GM19463 (cell line): ENCODE results near the gene PTN.

Source experiments
- ATAC-seq: cut with Tn5 transposase; IDR thresholded peaks from one replicate; pipeline ENCODE4 v1.9.1; 2021; ENCODE audit warnings: mild to moderate bottlenecking, moderate library complexity; ENCODE audit not compliant: unreplicated experiment

PTN gene

DNA sequence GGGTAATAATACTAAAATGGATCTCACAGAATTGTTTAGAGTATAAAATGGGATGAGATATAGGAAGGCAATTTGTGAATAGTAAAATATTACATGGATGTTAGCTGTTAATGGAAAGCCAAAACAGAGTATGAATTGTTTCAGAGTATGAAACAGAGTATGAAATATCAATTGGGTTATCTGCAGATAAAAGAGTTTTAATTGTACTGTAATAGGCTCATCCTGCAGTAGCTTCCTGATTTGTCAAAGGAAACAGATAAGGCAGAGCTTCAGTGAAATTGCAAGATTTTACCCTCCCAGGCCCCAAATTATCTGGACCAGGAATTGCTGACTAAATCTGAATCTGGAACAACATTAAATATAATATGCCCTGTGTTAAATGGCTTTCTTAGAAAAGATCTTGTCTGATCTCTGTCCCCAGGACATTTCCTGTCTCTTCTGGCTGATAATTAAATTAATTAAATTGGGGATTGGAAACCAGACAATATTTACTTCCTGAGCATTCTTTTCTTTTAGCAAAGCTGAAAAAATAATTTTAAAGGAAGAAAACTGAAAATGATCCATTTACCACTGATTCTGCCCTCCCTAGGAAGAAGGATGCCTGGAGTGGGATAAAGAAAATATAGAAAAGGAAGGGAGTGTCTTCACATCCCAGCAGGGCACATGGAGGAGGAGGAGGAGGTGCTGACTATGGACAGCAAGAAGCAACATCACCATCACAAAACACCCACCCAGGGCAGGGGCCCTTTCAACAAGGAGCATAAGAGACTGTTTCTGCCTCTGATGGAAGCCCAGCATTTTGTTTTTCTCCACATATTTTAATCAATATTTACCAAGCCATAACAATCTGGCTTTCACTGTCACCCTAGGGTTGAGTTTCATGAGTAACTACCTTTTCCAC lies 18.5 kb downstream of the PTN start:
- ATAC-seq, result no peak

DNA sequence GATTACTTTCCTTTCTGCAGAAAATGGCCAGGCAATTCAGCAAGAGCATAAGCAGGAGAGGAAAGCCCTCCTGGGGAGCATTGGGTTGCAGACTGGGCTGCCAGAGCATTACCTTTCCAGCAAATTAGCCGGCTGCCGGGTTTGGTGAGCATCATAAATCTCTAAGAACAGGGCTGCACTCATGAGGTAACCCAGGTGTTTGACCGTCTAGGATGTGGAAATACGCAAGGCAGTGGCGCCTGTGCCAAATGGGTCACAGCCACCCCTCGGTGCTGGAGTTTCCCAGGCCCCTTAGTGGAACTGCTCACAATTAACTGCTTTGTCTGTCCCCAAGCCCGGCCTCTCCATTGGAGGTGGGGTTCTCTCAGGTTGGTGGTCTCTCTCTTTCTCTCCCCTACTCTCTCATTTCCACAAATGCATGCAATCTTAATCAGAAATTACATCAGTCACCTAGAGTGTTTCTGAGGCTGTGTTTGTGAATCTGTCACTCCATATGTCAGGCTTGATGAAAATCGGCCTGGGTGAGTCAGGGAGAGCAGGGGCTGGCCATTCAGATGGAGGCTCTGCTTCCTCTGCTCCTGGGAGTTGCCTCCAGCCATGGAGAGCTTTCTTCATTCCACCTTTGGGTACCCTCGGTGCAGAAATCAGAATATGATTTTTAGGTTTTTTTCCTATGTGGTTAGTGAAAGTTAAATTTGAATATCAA lies 26.7 kb downstream of the PTN start:
- ATAC-seq, result no peak

DNA sequence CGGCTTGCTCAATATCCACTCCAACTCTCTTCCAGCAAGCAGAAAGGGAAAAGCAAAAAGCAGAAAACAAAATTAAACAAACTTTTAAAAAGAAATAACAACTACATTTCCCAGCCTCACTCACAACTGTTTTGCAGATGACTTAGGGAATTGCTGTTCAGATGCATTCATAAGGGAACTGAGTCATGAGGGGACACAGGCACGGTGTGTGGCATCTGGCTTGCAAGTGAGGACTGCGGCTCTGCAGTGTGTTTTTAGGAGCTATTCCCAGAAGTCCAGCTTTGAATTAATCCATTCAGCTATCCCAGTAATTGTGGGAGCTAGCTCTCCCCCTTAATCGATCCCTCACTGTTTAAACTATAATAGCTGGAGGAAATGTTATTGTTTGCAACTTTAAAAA lies 30.3 kb downstream of the PTN start:
- no peak for ATAC-seq

DNA sequence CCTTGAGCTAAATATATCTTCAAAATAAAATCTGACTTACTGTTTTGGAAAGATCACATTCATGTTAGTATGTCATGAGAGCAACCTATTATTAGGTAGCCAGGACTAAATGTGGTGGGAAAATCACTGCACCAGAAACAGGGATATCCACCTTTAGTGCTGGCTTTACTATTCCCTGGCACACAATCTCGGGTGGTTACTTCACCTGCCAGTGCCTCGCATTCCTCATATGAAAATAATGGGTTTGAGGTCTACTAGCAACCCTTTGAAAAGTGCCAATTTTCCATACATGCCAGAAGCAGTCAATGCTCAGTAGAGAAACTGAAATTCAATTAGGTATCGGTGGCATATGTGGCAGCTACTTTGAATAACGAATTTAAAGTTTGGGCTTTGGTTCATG lies 36.8 kb downstream of the PTN start:
- no peak for ATAC-seq

DNA sequence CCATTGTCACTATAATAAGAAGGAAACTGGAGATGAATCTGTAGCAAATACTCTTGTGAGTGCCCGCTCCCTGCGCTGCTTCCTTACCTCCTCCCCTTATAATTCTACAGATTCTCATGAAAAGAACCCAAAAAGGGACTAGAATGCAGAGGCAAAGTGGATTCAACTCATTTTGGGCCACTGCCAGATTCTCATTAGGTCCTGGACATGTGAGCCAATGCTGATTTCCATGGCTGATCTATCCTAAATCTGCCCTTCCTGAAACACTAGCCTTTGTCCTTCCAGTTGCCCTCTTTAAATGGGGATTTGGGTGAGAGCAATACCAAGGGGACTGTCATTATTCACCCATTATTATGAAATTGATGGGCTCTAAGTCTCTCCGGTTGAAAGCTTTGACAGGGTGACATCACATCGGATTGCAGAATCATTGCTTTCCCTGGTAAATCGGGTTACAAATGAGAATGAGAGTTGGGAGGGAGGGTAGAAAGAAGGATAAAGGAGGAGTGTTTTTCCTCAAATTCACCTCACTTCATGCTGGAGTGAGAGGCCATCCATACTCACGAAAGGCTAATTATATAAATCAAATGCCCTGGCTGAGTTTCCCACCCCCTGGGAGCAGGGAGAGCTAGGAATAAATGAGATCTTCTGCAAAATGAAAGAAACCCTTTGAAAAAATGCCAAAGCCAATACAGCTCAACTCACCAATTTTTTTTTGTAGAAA lies 37.5 kb downstream of the PTN start:
- ATAC-seq, result no peak

DNA sequence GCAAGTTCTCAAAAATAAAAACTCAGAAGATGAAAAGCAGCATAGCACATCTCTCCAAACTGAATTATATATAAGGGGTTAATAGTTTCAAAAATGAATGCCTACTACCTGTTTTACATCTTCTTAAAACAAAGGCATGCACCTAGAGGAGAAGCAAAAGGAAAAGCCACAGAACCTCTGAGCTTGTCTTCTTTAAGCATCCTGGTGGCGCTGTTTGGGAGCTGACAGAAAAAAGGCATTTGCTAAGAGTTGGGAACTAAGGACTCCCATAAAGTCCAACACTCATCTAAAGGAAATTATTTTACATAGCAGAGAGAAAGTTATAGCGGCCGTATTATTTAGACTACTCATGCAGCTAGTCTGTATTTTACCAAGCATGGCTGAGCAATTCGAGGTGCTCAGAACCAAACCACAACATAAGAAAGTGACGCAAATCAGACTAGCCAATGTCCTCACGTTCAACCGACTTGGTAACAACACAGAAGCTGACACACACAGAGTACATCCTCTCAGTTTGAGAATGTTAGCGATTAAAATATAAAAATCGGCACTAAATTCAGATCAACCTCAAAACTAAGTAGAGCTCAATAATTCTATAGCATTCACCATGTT lies 38.8 kb downstream of the PTN start:
- no peak for ATAC-seq

DNA sequence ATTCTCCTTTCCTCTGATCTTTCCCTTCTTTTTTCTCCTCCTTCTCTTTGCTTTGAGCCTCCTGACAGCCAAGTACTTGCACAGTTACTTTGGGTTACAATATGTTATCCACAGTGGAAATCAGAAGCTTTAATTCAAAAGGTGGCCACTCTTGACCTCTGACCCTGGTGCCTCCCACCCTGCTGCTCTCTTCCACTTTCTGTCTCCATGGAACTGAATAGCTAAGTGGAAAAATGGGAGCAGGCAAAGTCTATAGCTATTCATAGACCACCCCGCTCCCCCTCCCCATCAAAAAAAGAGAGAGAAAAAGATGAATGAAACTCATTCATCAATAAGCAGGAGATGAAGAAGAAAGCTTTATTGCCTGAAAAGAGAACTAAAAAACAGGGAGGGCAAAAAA lies 39.4 kb downstream of the PTN start:
- no peak for ATAC-seq

DNA sequence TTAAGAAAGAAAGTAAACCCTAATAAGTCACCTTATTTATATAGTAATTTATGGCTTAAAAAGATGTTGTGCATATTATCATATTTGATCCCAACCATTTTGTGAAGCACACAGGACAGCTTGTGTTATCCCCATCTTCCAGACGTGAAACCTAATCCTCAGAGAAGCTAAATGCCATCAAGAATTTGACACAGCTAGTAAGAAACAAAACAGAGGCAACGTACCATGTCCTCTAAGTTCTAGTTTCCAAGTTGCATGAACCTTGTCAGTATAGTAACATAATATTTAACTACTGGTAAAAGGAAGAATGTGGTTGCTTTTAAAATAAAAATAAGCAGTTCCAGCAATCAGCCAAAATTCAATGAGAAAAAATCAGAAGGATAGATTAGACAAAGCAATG lies 41.5 kb downstream of the PTN start:
- ATAC-seq, result no peak

DNA sequence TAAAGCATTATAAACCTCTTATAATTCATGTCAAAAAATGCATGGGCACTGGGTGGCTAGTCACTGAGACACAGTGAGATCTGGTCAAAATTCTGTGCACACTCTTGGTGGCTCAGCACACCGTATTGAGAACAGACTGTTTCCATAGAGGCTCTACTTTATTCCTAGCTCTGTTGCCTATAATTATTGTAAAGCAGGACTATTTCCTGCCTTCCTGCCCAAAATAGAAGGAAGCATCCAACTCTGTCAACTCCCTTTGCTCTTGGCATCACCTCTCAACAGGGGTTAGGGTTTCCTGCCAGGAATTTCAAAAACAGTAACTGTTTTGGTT lies 45.1 kb downstream of the PTN start:
- no peak for ATAC-seq

DNA sequence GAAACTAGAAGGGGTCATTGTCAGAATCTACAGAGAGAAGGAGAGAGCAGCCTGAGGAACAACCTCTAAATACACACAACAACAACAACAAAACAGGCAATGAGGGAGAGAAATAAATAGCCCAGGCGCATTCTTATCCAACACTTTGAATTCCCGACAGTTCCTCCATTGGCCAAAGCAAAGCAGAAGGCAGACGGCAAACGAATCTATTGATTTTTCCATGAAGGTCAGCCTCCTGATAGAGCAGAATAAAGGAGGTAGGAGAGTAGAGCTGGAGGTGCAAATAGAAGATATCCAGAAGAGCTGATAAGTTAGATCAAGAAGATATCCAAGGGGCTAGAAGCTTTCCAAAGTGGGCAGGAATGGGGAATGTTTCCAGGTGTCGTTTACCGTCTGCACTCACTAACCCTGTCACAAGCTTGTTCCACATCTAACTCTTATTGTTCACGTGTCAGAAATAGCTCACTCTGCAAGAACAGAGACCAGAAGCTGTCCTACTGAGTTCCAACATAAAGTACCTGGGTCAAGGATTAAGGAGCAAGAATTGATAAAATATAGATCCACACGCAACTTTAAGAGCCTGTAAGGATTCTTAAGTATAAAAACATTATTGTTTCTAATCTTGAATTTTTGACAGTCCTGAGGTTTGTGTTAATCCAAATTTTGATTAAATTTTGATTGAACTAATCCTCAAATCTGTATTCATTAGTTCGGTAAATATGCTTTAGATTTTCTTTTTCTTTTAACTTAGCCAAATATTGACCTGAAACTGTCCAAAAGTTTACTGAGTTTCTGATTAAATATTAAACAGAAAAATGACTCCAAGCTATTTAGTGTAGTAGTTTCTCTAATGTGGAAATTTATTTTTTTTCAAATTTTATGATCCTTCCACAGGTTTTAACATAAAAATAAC lies 45.7 kb downstream of the PTN start:
- ATAC-seq, result no peak

DNA sequence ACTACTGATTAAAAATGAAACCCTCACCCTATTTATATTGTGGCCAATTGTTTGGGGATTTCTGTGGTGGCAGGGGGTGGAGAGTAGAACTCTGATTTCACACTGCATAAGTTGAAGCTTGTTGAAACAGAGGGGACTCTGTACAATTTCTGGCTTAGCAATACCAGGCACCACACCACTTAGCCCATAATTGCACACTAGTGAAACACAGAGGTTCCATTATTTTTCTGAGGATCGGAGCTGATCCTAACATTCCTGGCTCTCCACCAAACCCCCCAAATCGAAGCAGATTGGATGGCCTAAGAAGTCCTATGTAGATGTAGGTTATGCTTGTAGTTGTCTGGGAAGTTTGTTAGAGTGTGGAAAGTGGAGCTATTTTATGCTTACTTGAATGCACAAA lies 47.0 kb downstream of the PTN start:
- no peak for ATAC-seq

DNA sequence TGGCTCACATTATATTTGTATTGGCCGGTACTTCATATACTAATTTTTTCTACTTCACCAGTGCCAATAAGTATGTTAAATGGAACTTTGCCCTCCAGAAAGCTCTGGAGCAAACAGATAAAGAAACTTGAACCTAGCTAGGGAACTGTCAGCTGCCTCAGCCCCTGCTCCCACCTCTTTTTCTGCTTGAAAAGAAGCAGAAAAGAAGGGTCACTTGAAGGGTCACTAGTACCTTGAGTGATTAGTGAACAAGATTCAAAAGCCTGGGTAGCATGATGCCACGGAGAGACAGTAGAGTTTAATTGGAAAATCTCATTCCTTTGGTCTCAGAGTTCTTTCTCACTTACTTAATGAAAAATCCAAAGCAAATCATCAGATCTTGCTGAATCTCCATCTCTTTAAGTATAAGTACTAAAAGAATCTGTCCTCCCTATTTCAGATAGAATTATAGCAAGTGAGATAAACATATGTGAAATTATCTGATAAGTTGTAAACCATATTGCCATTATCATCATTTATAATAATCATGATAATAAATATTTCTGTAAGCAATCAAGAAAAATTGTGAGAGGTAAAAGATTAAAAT lies 47.7 kb downstream of the PTN start:
- ATAC-seq, result no peak

DNA sequence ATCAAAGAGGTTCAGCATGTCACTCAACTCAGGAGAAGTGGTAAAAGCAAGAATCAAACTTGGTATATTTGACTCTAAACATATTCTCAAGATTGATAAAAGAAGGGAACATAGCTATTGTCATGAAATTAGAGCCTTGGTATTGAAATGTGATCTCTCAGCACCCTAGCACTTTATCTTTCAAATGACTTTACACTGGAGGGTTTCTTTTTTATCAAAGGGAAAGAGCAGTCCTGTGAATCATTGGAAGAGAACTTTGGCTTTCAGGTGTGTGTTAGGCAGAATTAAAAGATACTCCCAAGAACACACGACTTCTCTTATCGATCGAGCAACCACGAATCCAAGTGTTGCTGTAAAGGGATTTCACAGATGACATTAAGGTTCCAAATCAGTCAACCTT lies 54.4 kb downstream of the PTN start:
- ATAC-seq, result no peak

DNA sequence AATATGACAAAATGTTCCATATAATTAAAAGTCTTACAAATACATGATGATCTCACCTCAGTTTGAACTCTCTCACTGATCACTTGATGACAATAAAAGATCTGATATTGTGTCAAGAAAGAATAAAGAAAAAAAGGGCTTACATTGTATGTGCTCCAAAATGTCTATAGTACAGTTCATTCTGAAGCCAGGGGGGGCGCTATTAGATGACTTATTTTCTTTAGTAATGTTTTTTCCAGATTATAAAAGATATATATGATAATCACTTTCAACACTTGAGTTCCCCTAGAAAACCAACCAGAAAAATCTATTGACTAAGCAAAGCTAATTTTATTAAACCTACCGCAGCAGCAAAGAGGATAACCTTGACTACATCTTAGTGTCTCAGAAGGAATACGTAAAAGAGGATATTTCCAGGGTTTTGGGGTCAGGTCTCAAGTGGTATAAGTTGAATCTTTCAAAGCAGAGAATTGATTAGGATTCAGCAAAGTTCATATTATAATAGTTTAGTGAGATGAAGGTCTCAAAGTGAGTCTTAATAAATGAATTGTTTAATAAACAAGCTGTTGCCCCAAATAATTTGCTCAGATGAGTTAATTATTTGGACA lies 55.8 kb downstream of the PTN start:
- no peak for ATAC-seq

DNA sequence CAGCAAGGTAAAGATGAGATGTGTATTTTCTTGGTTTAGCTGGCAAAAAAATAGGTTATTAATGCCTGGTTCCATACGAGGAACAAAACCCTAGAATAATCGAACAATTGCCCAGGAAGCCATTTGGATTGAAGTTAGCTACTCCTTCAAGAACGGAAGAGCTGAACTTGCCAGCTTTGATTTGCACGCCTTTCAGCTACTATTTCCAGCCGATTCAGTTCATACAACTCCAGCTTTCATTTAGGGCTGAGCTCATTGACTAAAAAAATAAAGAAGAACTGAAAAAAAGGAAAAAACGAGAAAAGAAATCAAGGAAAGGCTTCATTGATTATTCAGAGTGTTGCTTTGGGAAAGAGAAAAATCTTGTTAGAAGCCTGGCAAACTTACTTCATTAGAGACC lies 60.4 kb downstream of the PTN start:
- no peak for ATAC-seq

DNA sequence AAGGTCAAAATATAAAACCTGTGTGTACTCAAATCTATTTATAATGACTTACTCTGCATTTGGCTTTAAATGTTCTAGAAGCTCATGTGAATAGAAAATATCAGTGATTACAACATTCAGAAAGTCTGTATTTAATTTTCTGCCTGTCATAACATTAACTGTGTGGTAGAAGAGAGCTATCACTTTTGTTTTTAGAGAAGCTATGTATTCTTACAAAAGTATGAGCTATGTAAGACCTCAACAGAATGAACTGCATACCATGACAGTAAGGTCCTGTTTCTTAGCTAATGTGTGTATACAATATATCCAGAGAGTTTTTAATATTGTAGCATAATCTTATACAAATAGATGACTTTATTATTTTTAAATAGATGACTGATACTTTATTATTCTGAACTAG lies 61.5 kb downstream of the PTN start:
- ATAC-seq, result no peak

DNA sequence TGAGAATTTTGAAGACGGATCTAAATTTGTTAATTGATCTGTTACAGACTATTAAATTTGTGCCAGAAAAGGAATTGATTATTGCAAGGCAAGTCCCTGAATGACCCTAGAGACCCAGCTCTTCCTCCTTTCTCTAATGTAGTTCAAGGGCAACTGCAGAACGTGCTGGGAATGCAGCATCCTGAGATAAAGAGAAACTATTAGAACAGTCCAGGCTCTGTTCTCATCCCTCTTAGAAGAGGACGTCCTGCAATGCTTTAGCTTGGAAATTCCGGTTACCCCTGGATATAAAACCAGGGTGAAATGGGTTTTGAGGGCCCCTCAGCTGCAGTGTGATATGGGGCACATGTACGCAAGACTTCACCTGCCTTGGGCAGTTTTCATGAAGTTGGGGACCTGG lies 67.3 kb downstream of the PTN start:
- no peak for ATAC-seq

DNA sequence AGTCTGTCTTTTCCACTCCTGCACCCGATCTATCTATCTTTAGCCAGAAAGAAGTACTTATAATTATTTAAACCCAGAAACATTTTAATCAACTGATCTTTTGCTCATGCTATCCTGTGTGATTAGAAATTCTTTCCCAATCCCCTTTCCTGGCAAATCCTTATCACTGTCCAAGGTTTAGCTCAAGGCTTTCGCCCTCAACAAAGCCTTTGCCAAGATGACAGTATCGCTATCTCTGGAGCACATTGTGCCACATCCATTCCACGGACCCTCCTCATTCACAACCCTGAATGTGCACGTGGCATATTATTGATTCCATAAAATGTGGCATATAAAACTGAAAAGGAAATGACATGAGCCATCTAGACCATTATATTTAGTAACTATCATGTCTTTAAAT lies 71.3 kb downstream of the PTN start:
- no peak for ATAC-seq

DNA sequence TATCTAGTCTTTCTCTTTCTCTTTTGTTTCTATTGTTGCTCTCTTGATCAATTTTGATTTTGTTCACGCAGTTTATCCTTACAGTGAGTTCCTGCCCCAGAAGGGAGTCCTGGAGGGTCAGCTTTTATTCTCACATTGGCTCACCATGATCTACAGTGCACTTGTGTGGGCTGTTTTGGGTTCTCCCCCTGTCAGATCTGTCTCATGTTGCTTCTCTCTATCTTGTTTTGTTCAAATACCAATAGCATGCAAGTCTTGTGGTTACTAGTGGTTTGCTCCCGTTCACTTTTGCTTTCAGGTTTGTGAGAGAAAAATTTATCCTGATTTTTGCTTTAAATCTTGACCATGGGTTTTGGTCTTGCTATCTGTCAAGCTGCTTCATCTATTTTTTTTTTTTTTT lies 74.3 kb downstream of the PTN start:
- no peak for ATAC-seq
